ENCODE results near the gene CENATAC.
A peak's percentile ranks its signal among the peaks of the same experiment; 100 is the strongest.

Gene CENATAC

DNA sequence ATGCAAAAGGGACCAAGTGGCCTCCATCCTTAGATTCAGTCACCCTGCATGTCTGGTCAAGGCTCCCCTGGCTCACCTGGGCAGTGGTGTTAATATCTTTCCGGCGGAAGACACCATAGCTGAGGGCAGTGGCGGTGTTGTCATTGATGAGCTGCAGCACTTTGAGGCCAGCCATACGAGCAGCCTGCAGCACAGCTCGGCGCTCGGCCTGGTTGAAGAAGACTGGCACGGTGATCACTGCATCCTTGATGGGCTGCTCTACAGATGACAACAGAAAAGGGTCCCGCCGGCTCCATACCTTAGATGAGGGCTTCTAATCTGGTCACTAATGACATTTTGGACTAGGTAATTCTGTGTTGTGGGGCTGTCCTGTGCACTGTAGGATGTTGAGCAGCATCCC lies 56.5 kb downstream of the CENATAC start:
- TF ChIP-seq GATA3 (IDR thresholded peaks at IDR 0.05; ENCODE audit: low read depth, low read length) (no peak), GATA2 (IDR thresholded peaks at IDR 0.05; ENCODE audit: low read depth, low read length) (no peak)

GRCh38 chr11:119055901-119056300 lies 58.0 kb downstream of the CENATAC start:
- no peak for TF ChIP-seq GATA3 (IDR thresholded peaks at IDR 0.05; ENCODE audit: low read depth, low read length)
- no peak for TF ChIP-seq GATA2 (IDR thresholded peaks at IDR 0.05; ENCODE audit: low read depth, low read length)

DNA sequence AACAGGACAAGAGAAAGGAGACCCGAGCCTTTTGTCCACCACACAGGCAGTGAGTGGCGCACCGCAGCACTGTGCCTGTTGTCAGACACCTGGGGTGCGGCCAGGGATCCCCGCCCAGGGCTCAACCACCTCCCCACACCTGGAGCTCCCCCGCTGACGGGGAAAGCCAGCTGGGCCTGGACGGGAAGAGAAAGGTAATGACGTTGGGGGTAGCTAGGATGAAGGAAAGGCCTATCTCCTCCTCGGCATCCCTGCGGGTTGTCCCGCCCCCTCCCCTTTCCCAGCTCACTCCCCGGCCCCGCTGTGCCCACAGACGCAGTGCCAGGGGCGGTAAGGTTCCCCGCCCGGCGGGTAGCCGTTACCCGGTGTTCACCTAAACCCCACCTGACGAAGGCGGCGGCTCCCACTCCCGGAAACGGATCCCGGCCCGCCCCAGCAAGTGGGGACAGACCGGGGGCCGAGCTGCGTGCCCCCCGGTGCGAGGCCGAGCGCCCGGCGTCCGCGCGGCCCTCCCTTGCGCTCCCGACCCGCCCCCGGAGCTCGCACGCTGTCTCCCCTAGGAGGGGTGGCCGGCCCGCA lies 58.6 kb downstream of the CENATAC start:
- TF ChIP-seq GATA3 (IDR thresholded peaks at IDR 0.05; ENCODE audit: low read depth, low read length) (no peak), GATA2 (IDR thresholded peaks at IDR 0.05; ENCODE audit: low read depth, low read length) (no peak)

DNA sequence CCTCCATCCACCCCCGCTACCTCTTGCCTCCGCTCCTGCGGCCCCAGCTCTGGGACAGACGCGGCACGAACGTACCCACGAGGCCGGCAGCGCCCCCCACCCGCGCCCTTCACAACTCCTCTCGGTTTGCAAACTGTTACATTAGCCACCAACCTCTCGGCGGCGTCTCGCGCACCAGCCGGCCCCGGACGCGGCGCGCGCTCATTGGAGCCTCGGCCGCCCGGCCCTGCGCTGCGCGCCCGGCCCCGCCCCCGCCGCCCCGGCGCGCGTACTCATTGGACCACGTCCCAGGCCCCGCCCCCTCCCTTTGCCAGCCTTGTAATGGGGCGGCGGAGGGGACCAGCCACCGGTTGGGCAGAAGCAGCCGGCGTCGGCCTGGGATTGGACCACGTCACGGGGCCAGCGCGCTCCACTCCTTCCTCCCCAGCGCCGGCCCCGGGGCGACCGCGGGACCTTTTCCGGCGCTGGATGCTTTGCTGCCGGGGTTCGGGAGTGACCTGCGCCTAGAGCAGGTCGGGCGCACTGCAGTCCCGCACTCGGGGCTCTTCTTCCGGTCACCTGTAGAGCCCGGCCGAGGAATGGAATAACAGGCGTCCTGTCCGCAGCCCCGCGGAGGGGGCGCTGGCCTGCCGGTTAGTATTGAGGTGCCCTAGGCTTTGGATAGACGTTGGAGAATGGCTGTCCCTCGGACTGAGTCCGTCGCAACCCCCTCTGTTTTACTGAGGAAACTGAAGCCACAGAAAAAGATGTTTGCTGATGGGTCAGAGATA lies 59.2 kb downstream of the CENATAC start, which contains the start of gene HYOU1:
HYOU1 (minus strand) TSS at position 206 of the 770 bp plus-strand sequence. CDS start 1,045 bp downstream, outside the sequence.
- TF ChIP-seq GATA3 (IDR thresholded peaks at IDR 0.05; ENCODE audit: low read depth, low read length), result no peak
- TF ChIP-seq GATA2 (IDR thresholded peaks at IDR 0.05; ENCODE audit: low read depth, low read length), result peak; percentile 69

- TF ChIP-seq GATA3 (IDR thresholded peaks at IDR 0.05; ENCODE audit: low read depth, low read length) (no peak), GATA2 (IDR thresholded peaks at IDR 0.05; ENCODE audit: low read depth, low read length) (no peak)
Measured at GRCh38 chr11:119061256-119061655, 63.3 kb downstream of the CENATAC start.

- no peak for TF ChIP-seq GATA3 (IDR thresholded peaks at IDR 0.05; ENCODE audit: low read depth, low read length)
- TF ChIP-seq GATA2 (IDR thresholded peaks at IDR 0.05; ENCODE audit: low read depth, low read length), result no peak
Measured at GRCh38 chr11:119062779-119063178, 64.8 kb downstream of the CENATAC start.

GRCh38 chr11:119065369-119065768 lies 67.4 kb downstream of the CENATAC start:
- TF ChIP-seq GATA2 (IDR thresholded peaks at IDR 0.05; ENCODE audit: low read depth, low read length) (peak; percentile 62), GATA3 (IDR thresholded peaks at IDR 0.05; ENCODE audit: low read depth, low read length) (no peak)

All from SH-SY5Y (cell line).